GM12872 (cell line): Measurements from ENCODE around the gene SLC43A2.

ENCODE experiments used
- TF ChIP-seq, protein P1 (sequence below): IDR thresholded peaks from 3 replicates; pipeline ENCODE4 v1.5.1; 2011; ENCODE audit warnings: low read depth, mild to moderate bottlenecking, low read length, moderate library complexity; ENCODE audit not compliant: insufficient read depth

Gene SLC43A2

DNA sequence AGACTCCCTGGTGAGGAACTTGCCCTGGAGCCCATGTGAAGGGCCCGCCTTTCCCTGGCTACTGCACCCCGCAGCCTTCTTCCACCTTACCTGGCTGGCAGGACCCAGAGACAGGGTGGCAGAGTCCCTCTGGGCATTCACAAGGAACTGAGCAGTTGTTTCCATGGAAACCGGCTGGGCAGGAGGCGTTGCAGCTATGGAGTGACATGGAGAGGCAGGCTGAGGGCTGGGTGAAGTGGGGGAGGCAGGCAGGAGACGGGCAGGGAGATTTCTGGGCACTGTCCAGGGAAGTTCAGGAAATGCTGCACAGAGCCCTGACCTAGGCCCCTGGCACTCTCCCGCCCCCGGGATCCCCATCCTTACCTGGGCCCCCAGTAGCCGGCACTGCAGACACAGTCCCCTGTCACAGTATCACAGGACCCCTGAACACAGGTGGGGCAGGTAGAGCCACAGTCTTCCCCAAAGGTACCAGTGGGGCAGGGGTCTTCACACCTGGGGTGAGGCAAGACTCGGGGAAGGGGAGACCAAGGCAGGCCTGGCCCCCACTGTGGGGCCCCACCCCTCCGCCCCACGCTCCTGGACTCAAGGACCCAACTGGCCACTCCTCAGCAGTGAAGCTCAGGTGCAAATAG, 11.0 kb upstream of the SLC43A2 start:
- TF ChIP-seq, protein P1, sequence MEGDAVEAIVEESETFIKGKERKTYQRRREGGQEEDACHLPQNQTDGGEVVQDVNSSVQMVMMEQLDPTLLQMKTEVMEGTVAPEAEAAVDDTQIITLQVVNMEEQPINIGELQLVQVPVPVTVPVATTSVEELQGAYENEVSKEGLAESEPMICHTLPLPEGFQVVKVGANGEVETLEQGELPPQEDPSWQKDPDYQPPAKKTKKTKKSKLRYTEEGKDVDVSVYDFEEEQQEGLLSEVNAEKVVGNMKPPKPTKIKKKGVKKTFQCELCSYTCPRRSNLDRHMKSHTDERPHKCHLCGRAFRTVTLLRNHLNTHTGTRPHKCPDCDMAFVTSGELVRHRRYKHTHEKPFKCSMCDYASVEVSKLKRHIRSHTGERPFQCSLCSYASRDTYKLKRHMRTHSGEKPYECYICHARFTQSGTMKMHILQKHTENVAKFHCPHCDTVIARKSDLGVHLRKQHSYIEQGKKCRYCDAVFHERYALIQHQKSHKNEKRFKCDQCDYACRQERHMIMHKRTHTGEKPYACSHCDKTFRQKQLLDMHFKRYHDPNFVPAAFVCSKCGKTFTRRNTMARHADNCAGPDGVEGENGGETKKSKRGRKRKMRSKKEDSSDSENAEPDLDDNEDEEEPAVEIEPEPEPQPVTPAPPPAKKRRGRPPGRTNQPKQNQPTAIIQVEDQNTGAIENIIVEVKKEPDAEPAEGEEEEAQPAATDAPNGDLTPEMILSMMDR: no peak

- TF ChIP-seq, protein P1: no peak
Measured at GRCh38 chr17:1638624-1639300, 10.1 kb upstream of the SLC43A2 start.

- TF ChIP-seq, protein P1: no peak
Measured at GRCh38 chr17:1638171-1638590, 9.5 kb upstream of the SLC43A2 start.

DNA sequence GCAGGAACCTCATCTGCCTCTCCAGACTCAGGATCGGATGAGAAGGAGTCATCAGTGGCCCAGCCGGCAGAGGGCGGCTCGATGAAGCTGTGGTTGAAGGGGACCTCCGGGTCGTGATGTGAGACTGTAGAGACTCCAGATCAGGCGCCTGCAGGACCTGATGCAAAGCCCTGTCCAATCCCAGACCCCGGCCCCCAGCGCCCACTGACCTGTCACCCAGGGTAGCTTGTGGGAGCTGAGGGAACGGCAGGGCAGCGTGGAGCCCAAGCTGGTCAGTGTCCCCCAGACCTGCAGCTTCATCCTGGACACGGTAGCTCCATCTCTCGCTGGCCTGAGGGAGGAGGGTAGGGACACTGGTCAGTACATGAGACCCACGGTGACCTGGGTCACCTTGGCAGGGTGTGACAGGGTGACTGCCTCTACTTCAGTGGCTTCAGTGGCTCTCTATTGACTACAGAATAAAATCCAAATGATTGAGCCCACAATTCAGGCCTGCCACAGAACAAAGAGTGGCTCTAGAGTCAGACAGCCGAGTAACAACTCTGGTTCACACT, 8.2 kb upstream of the SLC43A2 start:
- TF ChIP-seq, protein P1: no peak

DNA sequence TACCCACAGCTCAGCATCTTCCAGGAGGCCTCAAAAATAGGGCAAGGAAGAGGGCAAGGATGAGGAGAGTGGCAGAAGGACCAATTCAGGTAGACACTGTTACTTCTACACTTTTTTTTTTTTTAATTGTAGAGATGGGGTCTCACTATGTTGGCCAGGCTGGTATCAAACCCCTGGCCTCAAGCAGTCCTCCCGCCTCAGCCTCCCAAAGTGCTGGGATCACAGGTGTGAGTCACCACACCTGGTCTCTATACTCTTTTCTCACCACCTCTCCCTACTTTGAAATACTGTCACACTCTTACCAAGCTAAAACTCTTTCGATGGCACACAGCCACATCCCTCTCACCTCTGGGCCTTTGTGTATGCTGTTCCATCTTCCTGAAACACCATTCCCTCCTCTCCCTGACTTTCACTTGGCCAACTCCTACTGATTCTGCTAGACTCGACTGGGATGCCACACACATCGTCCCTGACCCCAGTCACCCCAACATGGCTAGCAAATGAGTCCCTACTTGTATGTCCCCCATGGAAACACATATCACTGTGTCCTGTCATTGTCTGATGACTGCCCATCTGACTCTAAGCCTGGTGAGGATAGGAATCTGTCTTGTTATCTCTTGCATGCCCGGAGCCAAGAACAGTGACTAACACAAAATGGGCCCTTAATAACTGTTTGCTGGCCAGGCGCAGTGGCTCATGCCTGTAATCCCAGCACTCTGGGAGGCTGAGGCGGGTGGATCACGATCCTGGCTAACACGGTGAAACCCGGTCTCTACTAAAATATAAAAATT, 7.2 kb upstream of the SLC43A2 start:
- TF ChIP-seq, protein P1: no peak

GRCh38 chr17:1634841-1635650, 6.4 kb upstream of the SLC43A2 start:
- TF ChIP-seq, protein P1: no peak
